GM19324 (cell line): ENCODE measurements around the gene UBAC2.
"Not testable (repeated sequence)": the region's sequence is repeated elsewhere in the genome, so short reads cannot be mapped to it uniquely, and the experiment has no call there.

Experiments used
- ATAC-seq: cut with Tn5 transposase; IDR thresholded peaks from one replicate; pipeline ENCODE4 v1.9.1; 2021; ENCODE audit warnings: mild to moderate bottlenecking, moderate library complexity; ENCODE audit not compliant: unreplicated experiment, low FRiP score

The UBAC2 gene

GRCh38 chr13:99231721-99232120 lies 31.1 kb downstream of the UBAC2 start:
- ATAC-seq, result no peak

GRCh38 chr13:99237981-99238662 lies 37.5 kb downstream of the UBAC2 start:
- no peak for ATAC-seq

GRCh38 chr13:99246100-99246499 lies 45.4 kb downstream of the UBAC2 start:
- ATAC-seq, result no peak

- not testable (repeated sequence) for ATAC-seq
These were observed 48.5 kb downstream of the UBAC2 start for GRCh38 chr13:99249178-99249577.

- not testable (repeated sequence) for ATAC-seq
These were observed 49.0 kb downstream of the UBAC2 start for GRCh38 chr13:99249606-99250005.

GRCh38 chr13:99250982-99251825 lies 50.5 kb downstream of the UBAC2 start:
- no peak for ATAC-seq

GRCh38 chr13:99251921-99252320 lies 51.3 kb downstream of the UBAC2 start:
- no peak for ATAC-seq

GRCh38 chr13:99254830-99255229 lies 54.2 kb downstream of the UBAC2 start:
- no peak for ATAC-seq

- no peak for ATAC-seq
These were observed 54.6 kb downstream of the UBAC2 start for GRCh38 chr13:99255271-99255670.

- no peak for ATAC-seq
These were observed 55.6 kb downstream of the UBAC2 start for GRCh38 chr13:99256283-99256682.

- no peak for ATAC-seq
These were observed 56.1 kb downstream of the UBAC2 start for GRCh38 chr13:99256709-99257108.

- ATAC-seq, result no peak
These were observed 56.6 kb downstream of the UBAC2 start for GRCh38 chr13:99257291-99257690.

GRCh38 chr13:99258210-99258860 lies 57.7 kb downstream of the UBAC2 start, which contains the start of gene GPR18:
TSS of gene GPR18 (minus strand) at chr13:99258379. CDS start at chr13:99255872, 2,507 bp downstream.
- ATAC-seq, result peak; percentile 75

- ATAC-seq, result peak; percentile 67
These were observed 58.3 kb downstream of the UBAC2 start for GRCh38 chr13:99258946-99259345.

- ATAC-seq, result no peak
These were observed 59.6 kb downstream of the UBAC2 start for GRCh38 chr13:99260216-99260615.

GRCh38 chr13:99261059-99261458 lies 60.4 kb downstream of the UBAC2 start:
- no peak for ATAC-seq

GRCh38 chr13:99263126-99263785 lies 62.6 kb downstream of the UBAC2 start:
- no peak for ATAC-seq

- ATAC-seq, result no peak
These were observed 63.4 kb downstream of the UBAC2 start for GRCh38 chr13:99264051-99264450.

GRCh38 chr13:99265162-99265800 lies 64.6 kb downstream of the UBAC2 start:
- no peak for ATAC-seq

- ATAC-seq, result no peak
These were observed 65.3 kb downstream of the UBAC2 start for GRCh38 chr13:99265821-99266426.
